Measurements from ENCODE around the gene GAB2.

The GAB2 gene

DNA sequence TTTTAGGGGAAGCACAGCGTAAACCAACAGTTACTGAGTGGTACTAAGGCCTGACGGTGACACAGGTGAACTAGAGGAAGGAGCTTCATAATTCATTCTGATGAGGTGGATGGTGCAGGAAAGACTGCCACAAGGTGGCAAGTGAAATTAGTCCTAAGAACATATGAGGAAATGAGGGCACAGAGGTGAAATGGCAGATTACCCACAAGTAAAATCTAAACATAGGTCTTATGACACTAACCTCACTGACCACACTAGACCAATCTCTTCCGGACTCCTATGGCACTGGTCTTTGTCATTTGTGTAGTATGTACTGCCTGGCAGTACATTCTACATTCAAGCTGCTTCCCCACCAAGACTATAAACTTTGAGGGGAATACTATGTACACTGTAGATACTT lies 20.2 kb downstream of the GAB2 start:
- DNase-seq, result no peak

DNA sequence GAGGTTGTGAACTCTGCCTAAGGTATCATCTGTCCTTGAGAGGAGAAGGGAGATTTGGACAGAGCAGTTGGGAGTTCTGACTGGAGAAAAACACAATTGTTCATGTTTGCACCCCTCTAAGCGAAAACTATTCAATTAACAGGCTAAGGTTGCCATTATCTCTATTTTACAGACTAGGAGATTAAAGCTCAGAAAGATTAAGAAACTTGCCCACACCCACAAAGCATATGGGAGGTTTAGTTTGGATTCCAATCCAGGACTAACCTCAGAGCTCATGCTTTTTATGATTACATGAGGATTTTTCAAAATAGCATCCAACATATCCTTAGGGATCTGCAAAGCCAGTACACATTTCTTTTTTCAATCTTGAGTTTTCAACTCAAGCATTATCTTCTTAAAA lies 22.0 kb downstream of the GAB2 start:
- DNase-seq, result no peak

DNA sequence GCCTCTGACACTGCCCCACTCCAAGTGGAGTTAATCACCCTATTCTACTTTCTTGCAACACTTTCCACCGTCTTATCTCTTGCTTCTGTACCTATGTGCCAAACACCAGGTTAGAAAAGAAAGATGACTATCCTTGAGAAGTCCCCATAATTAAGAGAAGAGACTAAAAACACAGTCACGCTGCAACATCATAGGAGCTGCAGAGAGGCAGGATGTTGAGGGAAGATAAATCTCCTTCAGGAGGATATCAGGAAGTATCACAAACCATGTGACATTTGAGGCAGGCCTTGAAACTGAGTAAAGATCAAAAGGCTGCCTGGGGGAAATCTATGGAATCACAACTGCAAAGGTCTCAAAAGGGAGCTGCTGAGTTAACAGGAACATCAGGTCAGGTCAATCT lies 24.8 kb downstream of the GAB2 start:
- DNase-seq, result no peak

DNA sequence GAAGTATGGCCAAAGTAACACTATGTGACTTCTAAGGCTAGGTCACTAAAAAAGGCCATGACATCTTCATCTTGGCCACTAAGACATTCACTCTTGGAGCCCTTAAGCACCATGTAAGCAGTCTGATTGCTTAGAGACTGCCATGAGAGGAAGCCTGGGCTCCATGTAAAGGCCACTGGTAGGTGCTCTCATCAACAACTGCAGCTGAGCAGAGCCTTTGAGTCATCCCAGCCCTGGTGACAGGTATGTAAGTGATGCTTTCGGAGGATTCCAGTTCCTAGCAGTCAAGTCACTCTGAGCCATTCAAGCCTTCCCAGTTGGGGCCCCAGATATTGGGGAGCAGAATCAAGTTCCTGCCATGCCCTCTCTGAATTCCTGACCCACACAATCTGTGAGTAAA lies 26.2 kb downstream of the GAB2 start:
- no peak for DNase-seq

DNA sequence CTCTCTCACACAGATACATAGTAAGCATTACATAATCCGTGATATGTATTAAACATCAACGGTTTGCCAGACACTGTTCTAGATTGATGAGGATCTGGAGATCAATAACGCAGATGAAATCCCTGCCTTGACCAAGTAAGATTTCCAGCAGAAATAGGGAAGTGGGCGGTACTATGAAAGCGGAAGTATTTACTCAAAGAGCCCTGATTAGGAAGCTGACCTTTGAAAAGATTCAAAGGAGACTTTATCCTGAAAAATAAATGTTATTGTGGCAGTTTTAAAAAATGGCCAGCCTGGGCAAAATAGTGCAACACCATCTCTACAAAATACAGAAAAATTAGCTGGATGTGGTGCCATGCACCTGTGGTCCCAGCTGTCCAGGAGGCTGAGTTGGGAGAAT lies 26.8 kb downstream of the GAB2 start:
- no peak for DNase-seq

DNA sequence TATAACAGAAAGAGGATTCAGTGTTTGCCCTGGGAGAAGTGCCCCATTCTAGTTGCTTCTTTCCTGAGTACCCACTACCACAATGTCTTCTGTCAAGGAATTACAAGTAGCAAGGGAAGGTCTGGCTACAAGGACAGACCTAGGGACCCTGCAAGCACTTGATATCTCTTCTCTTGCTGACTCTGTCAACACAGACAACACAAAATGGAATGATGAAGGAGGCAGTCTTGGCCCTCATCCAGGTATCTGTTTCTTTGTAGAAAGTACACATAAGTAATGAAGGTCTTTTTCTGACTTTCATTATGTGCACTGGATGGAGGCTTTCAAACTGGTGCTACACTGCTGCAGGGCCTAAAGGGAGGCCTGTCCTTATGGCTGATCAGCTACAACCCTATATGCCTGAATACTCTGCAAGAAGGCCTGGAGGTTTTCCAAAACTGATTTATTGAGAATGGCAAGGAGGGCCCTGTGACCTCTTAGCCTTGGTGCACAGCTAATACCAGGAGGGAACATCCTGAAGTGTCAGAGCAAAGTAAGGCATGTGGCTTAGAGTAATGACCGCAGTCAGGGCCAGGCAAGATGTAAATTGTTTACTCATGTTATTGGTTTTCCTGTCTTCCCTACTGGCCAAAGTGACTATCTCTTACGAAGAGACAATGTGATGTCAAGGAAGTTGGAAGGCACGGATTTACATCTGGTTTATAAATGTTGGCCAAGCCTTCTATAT lies 31.2 kb downstream of the GAB2 start:
- no peak for DNase-seq

DNA sequence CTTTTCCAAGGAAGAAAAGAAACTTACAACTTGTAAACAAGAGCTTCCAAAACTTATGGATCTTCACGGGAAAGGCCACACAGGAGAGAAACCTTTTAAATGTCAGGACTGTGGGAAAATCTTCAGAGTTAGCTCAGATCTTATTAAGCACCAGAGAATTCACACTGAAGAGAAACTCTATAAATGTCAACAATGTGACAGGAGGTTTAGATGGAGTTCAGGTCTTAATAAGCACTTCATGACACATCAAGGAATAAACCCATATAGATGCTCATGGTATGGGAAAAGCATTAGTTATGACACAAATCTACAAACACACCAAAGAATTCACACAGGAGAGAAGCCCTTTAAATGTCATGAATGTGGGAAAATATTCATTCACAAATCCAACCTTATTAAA lies 32.4 kb downstream of the GAB2 start:
- no peak for DNase-seq

DNA sequence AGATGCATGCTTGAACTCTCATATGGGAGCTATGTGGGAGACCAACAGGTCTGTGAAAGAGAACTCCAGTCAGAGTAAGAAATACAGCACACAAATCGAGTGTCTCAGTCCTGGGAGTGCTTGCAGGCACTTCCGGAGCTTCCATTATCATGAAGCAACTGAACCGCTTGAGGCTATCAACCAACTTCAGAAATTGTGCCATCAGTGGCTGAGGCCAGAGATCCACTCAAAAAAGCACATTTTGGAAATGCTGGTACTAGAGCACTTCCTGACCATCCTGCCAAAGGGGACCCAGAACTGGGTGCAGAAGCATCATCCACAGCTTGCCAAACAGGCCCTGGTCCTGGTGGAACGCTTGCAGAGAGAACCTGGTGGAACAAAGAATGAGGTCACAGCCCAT lies 33.4 kb downstream of the GAB2 start:
- no peak for DNase-seq

DNA sequence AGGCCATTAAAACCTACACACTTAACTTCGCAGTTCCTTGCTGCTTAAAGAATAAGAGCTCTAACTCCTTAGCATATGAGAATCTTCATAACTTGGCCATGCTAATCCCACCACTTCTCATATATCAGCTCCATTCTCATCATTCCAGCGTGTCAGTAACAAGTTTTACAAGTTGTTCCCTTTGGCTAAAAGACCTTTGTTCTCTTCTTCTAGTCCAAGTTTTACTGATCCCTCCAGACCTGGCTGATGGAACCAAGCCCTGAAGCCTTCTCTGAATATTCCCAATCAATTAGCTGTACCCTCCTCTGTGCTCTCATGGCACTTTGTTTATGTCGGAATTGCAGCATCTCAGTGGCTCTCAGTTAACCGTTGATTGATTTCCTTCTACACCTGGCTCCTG lies 35.8 kb downstream of the GAB2 start:
- DNase-seq, result no peak

DNA sequence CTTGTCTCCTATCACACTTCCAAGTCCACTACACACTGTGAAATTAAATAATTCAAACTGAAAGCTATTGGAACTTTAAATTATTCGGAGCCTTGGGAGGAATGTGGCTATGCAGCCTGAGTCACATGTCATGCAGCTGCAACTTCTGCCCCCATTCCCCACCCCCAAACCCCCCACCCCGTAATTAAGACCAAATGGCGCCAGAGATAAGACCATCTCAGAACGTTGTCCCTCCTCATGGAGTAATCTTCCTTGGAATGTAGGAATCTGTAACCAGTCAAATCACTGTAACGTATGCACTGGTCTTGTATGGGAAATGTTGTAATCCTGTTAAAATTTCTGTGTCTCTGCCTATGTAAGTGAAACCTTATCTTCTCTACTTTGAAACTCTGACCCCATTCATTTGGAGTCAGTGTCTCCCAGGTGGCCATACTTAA lies 37.0 kb downstream of the GAB2 start:
- DNase-seq, result no peak

DNA sequence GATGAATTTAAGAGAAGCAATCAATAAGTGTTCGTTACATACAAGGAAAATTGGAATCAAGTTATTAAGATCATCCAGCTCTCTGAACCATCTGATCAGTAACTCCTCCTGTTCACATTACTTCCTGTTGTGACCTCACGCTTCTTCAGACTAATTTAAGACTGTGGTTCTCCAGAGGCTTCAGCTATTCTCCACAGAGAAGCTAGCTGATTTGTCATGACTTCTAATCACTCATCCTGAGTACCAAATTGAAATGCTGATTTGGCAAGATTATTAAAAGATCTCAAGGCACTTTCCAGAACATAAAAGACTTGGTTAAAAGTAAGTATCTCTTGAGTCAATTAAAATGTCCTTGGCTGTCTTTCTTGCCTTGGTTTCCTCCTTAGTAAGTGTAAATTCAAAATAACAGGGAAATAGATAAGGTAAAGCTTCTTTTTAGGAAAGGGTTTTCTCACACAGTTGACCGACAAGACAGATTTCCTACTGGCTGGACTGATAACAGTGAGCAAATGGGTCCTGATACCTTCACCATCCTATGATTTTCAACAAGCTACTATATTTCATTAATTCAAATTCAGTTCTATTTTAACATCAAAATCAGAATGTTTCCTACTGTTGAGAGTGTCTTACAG lies 38.5 kb downstream of the GAB2 start:
- DNase-seq, result no peak

DNA sequence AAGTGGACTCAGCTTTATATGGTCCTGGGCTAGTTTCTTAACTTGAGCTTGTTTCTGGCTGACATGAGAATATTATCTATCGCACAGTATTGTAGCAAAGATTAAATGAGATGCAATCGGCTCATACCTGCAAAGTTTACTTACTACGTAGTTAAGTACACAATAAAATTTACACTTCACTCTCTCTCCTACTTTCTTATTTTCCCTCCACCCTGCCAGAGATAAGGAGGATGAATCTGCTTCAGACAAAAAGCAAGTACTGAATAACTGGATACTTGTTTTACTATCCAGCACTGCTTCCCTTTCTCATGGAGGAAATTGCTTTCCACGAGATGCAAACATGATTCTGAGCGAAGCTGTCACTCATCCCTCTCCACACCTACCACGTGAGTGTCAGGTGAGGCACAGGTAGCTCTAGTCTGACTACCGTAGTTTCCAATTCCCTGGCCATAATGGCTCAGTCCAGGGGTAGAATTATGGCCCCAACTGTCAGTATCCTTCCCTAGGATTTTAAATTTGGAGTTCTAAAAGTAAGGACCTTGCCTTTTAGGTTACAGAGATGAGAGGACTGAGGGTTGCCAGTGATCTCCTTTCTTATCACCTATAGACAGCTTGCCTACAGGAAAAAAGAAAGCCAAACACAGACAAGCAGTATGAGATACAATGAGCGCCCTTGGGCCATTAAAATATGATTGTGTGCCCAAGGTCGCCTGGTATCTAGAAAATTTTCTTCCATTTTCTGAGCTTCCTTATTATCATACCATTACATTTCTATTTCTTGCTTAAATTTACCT lies 39.8 kb downstream of the GAB2 start:
- no peak for DNase-seq

DNA sequence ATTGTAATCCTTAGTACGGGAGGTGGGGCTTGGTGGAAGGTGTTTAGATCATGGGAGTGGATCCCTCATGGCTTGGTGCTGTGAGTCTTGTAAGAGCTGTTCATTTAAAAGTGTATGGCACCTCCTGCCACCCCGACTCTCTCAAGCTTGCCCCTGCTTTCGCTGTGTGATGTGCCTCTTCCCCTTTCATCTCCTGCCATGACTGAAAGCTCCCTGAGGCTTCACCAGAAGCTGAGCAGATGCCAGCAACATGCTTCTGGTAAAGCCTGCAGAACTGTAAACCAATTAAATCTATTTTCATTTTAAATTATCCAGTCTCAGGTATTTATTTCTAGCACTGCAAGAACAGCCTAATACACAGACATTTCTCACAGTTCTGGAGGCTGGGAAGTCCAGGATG lies 40.8 kb downstream of the GAB2 start:
- no peak for DNase-seq

DNA sequence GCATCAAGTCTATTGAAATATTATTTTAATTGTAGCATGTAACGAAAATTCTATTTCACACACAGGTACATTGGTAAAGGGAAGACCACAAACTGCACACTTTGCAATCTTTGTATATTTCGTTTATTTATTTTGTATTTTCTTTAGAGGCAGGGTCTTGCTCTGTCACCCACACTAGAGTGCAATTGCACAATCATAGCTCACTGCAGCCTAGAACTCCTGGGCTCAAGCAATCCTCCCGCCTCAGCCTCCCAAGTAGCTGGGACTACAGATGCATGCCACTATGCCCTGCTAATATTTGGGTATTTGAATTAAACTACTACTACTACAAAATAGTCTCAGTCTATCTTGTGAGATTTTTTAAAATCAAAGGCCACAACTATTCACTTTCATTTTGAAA lies 42.7 kb downstream of the GAB2 start:
- no peak for DNase-seq

DNA sequence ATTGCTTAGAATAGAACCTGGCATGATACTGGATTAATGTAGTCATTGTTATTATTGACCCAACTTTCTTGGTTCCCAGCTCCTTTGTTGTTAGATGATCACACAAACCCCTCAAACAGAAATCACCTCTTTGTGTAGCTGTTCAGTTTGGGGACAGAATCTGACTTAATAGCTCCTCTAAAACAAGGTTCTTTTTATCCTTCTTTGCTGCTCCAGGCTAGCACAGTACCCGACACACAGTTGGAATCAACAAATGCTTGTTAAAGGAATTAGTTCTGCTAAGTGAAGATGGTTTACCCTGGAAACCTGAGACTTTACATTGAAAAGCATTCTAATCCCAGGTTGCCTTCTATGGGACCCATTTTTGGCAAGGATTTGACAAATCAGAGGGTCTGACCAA lies 43.9 kb downstream of the GAB2 start:
- DNase-seq, result peak; percentile 37

DNA sequence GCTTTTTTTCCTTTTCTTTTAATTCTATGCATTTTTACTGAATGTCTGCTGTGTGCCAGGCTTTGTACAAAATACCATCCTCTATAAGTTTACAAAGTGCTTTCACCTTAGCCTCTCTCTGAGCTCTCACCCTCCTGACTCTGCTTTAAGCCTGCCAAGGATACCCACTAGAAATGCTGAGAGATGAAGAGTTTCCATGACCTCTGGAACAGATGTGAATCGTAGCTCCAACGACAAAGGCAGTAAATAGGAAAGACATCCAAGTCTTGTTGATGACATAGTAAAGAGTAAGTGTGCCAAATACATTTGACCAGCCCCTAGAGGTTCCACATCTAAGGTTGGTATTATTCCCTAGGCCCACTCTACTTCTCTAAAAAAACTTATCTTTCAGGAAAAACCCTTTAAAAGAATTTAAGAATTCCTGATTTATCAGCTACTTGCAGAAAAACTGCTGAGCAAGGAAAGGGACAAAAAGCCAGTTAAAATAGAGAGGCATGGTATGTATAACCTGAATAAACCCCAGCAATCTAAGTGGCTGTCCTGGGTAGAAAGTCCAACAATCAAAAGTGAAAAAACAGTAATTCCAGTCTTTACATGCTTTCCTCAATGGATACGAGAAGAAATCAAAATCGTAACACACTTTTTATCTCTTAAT lies 45.4 kb downstream of the GAB2 start:
- no peak for DNase-seq

DNA sequence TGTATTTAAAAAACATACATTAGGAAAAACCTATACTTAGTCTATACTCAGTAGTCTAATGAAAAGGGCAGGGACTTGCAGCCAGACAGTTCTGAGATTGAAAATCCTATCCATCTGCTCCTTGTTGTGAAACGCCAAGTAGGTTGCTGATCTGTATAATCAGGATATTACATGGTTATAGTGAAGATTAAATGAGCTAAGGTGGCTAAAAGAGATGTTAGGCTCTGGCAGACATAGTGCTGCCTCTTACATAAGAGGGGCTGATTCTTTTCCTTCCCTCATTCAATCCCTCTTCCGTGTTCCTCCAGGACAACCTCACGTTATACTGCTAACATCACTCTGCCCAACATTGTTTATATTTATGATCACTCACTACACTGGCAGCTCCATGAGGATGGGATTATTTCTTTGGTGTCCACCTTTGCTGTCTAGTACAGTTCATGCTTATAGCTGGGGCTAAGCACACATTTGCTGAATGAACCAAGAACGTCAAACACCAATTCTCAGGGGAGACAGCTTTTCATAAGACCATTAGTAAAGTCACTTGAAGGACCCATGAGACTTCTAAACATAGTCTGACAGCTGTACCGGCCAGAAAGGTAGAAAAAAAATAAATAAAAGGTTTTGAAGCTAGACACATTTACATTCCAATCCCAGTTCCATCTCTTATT lies 46.3 kb downstream of the GAB2 start:
- DNase-seq, result no peak

DNA sequence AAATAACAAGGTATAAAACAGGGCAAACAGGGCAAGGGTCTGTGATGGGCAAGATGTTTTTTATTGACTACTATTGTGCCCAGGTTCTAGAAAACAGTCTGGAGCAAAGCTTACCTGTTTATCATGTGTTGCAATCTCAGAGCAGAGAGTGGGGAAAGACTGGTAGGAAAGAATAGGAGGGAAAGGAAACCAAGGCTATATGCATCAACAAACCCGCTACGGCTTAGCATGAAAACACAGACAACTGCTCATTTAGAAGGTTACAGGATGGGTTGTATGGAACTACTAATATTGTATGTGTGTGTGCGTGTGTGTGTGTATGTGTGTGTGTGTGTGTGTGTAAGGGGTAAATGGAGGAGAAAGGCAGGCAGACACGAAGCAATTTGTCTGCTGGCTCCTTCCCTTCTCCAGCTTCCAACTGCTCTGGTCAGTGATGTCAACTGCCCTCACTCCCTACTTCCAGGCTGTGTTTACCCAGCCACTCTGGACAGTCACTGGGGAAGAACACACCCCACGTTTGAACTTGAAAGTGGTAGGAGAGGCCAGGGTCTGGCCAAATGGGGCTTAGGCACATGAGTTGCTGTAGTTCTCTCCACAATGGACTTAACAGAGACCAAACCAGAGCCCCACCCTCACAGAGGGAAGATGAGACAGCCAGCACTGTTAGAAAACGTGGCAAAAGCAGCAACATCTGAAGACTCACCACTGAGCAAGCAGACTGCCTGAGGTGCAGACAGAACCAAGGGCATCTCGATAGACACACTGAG lies 47.0 kb downstream of the GAB2 start:
- DNase-seq, result no peak

DNA sequence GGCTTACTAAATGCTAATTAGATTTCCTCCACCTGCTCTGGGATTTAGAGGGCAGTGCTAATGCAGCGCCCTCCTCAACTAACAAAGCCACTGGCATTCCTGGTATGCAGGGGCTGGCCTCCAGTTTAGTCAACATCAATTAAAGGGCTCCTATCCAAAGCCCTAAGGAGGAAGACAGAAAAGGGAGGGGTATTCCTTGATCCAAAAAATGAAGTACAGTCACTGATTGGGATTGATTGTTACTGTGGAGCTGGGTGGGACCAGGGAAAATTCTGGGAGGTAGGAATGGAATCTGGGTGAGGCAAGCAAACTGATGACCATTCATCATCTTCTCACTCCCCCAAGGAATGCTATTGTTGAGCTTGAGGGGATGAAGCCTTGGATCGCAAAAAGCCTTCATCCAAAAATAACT lies 52.2 kb downstream of the GAB2 start:
- DNase-seq, result no peak

DNA sequence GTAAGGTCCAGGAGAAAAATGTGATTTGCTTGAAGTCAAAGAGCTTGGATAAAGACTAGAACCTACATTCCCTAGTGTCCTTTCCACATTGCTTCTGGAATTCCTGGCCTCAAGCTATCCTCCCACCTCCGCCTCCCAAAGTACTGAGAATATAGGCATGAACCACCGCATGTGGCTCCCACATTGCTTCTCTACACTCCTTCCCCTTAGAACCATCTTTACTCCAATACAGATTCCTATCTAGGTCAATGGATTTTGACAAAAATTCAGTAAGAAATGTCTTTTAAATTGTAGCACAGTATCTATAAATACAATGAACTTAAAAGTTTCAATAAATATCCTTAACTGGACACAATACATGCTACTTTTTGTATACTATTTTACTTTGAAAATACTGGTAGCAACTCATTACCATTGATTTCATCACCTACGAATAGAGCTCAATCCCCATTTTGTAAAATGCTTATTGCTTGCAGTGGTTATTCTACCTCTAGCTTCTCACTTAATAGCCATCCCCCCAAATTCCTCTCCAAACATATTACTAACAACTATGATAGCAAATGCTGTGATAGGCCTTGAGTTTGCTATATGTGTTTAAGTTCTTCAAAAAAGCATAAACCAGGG lies 53.4 kb downstream of the GAB2 start:
- DNase-seq, result no peak

DNA sequence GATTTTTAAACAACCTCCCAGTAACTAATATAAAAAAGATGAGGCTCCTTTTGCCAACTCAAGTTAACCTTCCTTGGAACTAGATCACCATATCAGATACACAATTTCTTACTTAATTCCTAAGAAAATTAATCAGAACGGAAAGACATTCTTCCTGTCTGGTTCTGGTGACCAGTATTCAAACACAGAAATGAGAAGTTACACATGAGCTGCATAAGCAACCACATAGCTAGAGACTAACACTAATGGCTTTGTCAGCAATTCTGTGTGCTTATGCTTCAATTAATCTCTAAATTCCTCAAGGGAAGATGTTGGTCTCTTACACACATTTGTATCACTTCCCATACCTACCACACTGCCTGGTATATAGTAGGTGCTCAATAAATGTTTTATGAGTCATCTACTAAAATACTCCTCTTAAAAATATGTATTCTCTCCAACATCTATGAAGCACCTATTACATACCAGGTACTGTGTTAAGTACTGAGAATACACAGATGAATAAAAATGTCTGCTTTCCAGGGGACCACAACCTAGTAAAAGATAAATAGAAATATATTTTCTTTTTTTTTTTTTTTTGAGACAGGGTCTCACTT lies 54.5 kb downstream of the GAB2 start:
- DNase-seq, result no peak
